Right lobe of liver (tissue), 4 donors: Measurements from ENCODE around the gene OBSL1.

ENCODE experiments used
- POLR2A ChIP-seq: fragments of 450-650 bp; IDR thresholded peaks from one replicate; pipeline ENCODE4 v1.6.1; 2017; ENCODE audit warnings: antibody characterized with exemption, mild to moderate bottlenecking
- TF ChIP-seq, protein P1 (sequence below), 4 donors: fragments of 200-600 bp in 3 of 4; fragments of 450-650 bp in 1 of 4; IDR thresholded peaks; one replicate each; pipeline versions ENCODE4 v1.5.1 to v1.8.0; 2016 to 2022; ENCODE audit warnings: antibody characterized with exemption in 4 of 4, mild to moderate bottlenecking in 2 of 4
- donor health status: DM: no; HTN: no; CAD: no.
- donor health status: DM: no; HTN: no; CAD: no.
- donor health status: DM: no; HTN: yes; CAD: no.

- TF ChIP-seq, protein P1, sequence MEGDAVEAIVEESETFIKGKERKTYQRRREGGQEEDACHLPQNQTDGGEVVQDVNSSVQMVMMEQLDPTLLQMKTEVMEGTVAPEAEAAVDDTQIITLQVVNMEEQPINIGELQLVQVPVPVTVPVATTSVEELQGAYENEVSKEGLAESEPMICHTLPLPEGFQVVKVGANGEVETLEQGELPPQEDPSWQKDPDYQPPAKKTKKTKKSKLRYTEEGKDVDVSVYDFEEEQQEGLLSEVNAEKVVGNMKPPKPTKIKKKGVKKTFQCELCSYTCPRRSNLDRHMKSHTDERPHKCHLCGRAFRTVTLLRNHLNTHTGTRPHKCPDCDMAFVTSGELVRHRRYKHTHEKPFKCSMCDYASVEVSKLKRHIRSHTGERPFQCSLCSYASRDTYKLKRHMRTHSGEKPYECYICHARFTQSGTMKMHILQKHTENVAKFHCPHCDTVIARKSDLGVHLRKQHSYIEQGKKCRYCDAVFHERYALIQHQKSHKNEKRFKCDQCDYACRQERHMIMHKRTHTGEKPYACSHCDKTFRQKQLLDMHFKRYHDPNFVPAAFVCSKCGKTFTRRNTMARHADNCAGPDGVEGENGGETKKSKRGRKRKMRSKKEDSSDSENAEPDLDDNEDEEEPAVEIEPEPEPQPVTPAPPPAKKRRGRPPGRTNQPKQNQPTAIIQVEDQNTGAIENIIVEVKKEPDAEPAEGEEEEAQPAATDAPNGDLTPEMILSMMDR (IDR thresholded peaks at IDR 0.05): no peak
- TF ChIP-seq POLR2A: no peak
These were observed 59.6 kb downstream of the OBSL1 start for GRCh38 chr2:219511547-219512325.
